Measurements from ENCODE around the gene KCNH2.

Gene KCNH2

DNA sequence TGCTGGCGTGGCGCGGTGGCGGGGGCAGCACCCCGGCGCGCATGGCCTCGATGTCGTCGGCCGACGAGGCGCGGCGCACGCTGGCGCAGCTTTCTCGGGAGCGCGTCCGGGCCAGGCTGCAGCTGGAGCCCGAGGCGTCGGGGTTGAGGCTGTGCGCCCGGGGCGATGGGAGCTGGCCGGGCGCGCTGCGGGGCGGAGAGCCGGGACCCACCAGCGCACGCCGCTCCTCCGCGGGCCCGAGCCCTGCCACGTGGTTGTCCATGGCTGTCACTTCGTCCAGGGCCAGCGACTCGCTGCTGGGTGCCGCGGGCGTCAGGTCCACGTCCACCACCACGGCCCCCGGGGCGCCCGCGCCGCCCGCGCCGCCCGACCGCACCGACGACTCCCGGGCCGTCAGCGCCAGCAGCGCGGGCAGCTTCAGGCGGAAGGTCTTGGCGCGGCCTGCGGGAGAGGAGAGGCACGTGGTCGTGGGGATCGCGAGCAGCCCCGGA, 20.0 kb downstream of the KCNH2 start:
- no peak for DNase-seq

DNA sequence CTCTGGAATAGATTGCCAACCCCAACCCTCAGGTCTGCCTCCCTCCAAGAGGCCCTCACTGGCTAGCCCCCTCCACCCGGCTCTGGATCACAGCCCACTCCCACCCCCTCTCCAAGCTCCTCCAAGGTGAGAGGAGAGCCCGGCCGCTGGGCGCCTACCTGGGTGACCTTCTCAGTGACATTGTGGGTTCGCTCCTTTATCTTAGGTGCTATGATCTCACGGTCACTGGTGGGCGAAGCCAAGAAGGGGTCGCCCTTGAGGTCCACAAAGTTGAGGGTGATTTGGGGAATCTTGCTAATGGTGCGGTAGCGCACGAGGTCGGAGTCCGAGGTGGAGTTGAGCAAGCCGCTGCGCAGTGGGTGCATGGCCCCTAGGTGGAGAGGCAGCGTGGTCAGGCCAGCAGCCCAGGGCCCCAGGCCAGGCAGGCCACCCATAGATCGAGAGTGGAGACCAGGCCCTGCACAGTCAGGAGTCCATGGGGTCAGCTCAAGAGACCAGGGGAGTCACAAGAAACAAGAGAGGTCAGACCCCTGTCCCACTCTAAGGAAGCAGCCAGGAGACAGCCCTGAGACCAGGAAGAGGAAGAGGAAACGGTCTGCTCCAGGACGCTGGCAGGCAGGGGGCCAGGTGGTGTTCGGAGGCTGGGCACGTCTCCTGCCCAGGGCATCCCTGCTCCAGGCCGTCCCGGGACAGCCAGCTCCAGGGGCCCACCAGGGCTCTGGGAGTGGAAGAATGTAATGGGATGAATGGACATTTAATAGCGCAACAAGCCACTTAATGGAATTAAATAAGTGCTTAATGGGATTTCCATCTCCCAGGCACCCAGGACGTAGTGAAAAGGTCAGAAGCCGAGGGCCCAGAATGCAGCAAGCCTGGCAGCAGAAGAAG, 20.7 kb downstream of the KCNH2 start:
- DNase-seq = no peak

DNA sequence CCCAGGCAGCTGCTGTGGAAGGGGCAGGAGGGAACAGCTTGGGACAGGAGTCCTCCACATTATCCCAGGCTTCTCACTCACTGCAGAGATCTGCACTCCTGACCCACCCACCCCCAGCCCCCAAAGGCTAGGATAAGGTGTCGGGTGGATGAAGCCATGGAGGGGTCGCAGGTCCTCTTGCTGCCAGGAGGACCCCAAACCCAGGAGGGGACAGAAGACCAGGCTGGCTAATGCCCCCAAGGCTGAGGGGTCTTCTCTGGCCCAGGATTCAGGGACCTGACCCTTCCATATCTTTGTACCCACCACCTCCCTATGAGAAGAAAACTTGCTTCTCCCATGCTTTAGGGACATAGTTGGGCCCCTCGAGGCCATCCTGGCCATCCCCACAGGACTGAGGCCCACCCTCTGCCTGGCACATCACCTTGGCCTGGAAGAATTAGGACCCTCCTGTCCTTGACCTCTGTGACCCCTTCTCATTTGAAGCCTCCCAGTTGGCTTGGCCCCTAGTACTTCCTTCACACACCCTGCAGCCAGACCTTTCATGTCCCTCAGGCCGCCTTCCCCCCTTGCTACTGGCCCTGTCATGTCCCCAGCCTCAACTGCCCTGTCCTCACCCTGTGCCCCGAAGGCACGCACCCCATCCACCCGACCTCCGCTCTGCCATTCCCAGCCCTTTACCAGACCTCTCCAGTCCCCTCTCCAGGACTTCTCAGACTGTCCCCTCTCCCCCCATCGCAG, 21.6 kb downstream of the KCNH2 start:
- no peak for DNase-seq

DNA sequence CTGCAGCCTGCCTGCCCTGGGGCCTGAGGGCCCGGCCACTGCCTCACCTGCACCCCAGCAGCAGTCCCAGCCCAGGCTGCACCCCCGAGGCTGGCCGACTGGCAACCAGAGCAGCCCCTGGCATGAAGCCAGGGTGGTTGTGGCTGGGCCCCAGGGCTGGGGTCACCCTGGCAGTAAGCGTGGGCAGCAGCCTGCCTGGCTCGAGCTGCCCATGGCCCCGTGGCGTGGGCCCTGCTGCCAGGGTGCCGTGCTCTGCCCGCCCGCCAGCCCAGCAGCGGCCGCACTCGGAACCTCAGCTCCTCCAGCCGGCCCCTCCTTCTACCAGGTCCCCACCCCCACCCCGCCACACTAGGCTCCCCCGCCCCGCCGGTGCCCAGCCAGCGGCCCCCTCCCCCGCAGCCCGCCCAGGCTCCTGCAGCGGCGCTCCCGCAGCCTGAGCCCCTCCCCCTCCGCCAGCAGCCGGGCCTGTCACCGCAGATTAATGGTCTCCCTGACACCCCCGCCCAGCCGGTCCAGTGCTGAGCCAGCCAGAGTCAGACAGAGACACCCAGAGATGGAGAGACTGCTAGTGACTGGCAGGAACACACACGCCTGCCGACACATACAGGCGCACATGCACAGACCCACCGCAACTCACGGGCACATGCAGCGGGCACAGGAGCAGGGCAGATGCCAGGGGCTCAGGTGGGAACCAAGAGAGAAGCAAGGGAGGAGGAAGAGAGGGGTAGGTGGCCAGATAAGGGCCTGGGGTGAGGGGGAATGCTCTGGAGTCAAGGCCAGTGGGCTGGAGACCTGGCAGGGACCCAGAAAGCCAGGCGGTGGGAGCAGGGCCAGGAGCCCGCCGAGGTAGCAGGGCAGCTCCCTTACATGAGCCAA, 22.4 kb downstream of the KCNH2 start:
- DNase-seq = no peak

DNA sequence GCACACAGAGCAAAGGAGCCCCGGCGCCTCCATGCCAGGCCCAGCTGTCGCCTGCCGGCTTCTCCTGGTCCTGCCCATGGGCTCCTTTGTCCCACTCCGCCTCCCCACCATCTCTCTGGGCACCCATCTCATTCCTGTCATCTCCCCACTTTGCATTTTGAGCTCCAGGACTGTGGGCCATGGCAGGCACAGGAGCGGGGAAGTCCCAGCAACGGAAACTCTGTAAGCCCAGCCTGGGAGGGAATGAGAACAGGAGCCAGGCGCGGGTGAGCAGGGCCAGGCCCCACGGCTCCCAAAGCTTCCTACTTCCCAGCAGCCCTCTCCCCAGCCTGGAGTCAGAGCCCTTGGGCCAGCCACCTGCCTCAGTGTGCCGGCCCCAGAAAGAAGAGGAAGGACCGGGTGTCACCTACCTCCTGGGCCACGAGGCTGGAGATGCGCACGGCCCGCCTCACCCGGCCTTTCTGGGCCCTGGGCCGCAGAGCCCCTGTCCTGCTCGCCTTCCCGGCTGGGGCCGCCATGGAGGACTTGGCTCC, 23.1 kb downstream of the KCNH2 start:
- no peak for DNase-seq

DNA sequence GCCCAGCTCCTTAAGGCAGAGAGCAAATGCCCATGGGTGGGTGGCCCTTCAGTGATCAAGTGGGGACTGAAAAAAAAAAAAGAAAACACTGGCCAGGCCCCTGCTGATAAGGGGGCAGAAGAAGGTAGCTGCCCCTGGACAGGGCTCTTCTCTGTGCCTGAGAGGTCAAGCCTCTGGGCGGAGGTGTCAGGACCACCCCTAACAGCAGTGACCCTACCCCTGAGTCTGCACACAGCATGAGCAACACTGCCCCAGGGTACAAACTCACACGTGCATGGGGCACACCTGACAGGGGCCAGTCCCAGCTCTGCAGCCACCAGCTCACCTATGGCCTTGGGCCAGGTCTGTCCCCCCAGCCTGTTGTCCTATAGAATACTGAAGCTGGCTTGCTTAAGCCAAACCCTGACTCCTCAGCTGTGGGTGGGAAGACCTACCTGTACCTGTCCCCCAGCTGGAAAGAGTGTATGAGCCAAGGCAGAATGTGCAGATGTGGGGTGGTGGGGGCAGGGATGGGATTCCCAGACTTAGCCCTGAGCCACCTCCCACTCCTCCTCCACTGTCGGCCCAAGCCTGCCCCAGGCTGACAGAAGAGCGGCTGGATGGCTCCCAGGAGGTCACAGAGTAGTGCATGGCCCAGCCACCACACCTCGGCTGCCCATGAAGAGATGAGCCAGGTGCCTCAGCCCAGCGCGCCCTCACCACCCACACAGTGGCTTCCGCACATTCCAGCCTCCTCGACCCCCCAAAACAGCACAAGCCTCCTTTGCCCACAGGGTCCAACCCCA, 23.7 kb downstream of the KCNH2 start:
- DNase-seq = no peak

DNA sequence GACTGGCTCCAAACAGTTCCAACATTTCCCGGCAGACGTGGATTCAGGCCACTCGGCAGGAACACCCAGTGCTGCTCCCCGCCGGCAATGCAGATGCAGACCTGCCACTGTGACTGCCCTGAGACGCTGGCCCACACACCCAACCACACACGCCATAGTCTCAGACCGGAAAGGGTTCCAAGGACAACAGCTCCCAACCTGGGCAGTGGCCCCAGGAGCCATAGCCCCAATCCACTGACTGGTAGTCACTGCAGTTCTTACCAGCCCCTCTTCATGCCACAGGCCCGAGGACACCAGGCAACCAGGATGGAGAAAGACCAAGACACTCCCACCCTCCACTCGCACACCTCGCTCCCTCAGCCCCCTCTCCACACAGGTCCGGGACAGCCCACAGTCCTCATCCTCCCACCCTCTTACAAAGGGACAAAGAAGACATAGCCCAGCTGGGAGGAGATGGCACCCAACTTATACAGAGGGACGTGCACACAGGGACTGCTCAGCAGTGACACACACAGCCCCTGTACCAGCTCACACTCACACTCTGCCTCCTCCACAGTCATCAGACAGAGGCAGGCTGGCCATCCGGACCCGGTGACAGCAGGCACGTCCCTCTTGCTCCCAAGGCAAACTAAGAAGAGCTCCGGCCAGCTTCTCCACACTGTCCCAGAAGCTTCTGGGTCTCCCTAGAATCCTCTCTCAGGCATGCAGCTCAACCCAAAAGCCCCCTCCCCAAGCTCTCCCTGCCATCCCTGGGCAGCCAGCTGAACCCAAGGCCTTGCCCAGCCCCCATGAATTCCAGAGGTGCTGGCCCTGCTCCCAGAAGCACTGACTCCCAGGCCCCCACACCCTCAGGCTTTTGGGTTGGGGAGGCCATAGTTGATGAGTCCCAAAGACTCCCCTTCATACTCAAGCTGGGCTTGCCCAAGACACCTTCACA, 24.8 kb downstream of the KCNH2 start:
- DNase-seq = no peak

DNA sequence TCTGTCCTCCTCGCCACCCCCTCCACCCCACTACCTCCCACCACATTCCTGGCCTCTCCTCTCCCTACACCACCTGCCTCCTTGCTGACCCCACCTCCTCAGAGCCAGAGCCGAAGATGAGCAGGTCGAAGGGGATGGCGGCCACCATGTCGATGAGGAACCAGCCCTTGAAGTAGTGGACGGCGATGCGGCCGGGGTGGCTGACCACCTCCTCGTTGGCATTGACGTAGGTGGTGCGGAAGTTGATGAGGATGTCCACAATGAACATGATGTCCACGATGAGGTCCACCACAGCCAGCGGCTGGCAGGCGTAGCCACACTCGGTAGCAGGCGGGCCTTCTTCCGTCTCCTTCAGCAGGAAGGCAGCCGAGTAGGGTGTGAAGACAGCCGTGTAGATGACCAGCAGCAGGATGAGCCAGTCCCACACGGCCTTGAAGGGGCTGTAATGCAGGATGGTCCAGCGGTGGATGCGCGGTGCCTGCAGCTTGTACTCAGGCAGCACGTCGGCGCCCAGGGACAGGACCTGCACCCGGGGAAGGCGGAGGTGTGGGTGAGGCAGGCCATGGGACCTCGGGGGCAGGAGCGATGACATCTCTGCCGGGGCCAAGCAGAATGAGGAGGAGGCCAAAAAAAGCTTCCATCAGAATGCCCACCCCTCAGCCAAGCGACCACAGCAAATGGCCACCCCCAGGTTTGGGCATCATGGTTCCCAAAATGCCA, 25.6 kb downstream of the KCNH2 start:
- DNase-seq = no peak

DNA sequence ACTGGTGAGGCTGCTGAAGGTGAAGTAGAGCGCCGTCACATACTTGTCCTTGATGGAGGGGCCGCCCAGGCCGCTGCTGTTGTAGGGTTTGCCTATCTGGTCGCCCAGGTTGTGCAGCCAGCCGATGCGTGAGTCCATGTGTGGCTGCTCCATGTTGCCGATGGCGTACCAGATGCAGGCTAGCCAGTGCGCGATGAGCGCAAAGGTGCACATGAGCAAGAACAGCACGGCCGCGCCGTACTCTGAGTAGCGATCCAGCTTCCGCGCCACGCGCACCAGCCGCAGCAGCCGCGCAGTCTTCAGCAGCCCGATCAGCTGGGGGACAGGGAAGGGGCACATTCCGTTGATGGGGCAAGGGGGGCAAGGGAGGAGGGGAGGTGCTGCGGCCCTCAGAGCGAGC, 26.6 kb downstream of the KCNH2 start:
- DNase-seq = no peak

DNA sequence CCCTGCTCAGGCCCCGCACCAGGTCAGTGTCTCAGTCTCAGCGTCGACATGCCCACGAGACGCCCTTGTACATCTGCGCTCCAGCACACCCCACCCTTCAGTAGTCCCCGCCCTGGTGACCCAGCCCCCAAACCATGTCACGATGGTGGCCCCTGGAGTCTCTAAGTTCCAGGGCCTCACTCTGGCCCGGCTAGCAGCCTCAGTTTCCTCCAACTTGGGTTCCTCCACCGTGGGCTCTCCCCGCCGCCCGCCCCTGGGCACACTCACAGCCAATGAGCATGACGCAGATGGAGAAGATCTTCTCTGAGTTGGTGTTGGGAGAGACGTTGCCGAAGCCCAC, 27.0 kb downstream of the KCNH2 start:
- DNase-seq = no peak

DNA sequence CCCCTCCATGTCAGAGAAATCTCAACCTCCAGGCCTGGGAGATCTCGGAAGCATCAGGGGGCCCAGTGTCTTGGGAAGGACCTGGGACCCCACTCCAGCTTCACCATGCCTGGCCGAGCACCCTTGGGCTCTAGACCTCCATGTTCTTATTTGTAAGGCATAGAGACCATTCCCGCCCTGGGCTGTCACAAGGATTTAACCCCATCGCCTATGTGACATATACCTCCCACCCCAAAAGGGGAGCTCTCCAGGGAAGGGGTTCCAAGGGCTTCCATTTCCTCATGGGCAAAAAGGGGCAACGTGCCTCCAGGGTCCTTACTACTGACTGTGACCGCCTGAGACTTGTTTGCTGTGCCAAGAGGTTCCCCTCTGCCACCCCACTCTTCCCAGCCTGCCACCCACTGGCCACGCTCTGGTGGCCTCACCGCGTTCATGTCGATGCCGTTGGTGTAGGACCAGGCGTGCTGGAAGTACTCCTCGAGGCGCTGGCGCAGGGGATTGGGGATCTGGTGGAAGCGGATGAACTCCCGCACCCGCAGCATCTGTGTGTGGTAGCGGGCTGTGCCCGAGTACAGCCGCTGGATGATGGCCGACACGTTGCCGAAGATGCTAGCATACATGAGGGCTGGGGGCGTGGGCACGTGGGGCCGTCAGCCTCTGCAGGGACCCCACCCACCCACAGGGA, 27.5 kb downstream of the KCNH2 start:
- no peak for DNase-seq

DNA sequence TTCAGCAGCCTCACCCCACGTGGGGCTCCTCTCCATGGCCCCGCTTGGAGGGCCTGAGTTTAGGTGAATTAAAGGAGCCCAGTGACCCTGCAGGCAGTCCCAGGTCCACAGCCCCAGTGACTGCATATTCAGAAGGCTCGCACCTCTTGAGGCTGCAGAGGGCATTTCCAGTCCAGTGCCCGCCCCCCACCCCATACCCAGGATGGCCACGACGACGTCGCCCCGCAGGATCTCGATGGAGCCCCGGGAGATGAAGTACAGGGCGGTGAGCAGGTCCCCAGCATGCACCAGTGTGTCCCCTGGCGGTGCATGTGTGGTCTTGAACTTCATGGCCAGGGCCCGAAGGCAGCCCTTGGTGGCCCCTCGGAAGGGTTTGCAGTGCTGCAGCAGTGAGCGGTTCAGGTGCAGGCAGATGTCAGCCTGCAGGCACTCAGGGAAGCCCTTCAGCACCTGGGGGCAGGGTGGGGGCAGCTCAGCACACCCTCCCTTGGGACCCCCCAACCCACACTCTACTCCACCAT, 28.1 kb downstream of the KCNH2 start:
- no peak for DNase-seq

DNA sequence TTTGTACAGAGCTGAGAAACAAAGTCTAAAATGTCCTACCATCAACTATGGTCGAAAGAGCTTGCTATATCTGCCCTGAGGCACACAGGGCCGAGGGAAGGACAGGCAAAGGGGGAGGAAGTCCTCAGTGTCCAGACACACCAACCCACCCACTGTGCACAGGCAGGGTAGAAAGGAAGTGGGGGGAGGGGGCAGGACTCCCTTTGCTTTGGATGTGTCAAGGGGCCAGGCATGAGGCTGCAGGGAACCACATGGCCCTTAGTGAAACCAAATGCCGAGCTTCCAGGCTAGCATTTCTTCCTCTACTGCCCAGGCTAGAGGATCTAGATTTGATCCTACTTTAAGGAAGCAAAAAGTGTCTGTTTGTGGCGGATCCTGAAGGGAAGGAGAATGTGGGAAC, 28.6 kb downstream of the KCNH2 start:
- no peak for DNase-seq

DNA sequence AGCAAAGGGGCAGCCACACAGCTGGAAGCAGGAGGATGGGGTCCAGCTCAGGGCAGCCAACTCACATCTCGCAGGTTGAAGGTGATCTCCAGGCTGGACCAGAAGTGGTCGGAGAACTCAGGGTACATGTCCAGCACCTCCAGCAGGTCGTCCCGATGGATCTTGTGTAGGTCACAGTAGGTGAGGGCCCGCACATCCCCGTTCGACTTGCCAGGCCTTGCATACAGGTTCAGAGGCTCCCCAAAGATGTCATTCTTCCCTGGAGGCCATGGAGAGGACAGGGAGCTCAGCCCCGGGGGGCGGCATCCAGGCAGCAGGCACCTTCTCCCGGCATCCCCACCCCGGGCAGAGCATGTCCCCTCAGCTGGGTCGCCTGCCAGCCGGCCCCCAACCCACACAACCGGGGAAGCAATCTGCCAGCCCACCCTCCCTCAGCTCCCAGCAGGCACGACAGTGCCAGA, 29.3 kb downstream of the KCNH2 start:
- no peak for DNase-seq

DNA sequence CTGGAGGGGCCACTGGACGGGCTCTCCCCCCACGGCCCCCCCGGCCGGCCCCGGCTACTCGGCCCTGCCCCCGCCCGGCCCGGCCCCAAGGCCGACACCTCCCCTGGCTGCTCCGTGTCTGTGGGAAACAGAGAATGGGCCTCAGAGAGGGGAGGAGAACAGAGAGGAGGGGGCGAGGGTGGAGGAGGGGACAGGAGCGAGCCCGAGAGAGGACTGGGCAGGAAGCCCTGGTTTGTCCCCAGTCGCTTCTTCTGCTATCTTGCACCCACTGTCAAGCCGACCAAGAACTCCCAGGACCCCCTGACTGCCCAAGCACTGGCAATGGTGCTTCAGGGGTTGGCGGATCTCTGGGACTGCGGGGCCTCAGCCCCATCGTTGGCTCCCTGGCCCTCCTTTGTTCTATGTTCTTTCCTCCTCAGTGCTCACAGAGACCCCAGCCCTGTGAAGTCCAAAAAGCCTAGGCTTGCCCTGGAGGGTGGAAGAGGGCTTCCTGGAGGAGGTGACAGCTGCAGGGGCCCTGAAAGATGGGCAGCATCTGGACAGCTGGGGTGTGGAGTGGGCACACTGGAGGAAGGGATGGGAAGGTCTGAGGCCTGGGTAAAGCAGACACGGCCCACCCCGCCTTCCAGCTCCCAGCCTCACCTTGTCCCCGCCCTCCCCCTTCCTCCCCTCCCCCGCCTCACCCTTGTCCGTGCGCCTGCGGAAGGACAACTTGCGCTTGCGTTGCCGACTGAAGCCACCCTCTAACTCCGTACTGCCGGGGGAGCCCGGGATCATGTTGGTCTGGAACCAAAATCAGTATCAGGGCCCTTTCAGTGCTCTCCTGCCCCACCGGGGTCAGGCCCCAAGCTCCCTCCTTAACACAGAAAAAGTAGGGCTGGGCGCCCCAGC, 30.1 kb downstream of the KCNH2 start:
- DNase-seq = no peak

DNA sequence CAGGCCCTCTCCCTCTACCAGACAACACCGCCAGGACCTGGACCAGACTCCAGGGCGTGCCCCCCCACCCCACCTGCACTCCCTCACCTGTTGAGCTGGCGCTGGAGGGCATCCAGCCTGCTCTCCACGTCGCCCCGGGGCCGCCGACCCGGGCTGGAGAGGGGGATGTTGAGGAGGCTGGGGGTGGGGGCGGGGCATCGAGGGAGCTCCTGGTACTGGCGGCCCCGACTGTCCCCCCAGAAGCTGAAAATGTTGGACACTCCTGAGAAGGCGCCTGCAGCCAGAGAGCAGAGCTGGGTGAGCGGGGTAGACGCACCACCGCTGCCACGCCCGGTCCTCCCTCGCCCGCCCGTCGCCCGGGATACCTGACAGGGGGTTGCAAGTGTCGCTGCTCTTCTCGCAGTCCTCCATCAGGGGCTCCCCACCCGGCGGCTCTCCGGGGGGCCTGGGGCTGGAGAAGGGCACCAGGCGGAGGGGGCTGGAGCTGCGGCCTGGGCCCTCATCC, 30.8 kb downstream of the KCNH2 start:
- DNase-seq = no peak

DNA sequence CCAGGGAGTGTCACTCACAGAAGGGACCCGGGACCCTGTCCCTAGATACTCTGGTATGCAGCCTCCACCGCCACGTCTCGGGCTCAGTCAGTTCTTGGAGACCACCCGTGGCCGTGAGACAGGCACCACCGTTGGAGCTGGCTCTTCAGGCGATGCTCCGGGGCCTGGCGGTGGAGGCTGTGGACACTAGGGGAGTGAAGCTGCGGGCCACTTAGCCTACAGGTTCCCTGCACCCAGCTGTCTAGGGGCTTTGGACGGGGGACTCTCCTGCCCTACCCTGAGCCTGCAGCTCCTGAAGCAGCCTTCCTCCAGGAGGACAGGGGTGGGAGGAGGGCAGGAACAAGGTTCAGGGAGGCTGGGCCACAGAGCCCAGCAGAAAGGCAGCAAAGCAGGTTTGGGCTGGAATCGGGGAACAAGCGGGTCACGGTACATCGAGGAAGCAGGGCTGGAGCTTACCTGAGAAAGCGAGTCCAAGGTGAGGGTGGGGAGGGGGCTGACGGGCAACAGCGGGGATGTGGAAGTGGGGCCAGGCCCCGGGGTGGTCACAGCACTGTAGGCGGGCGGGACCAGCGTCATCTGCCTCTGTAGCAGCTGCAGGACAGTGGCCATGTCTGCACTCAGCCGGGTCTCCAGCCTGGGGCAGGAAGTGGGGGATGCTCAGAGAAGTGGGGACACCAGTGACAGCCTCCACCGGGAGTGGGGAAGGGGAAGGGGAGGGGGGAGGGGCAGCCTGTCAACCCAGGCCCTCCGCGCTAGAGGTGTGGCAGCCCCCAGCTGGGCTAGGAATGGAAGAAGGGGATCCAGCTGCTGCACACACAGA, 31.5 kb downstream of the KCNH2 start:
- DNase-seq = no peak
